GM19035 (cell line): Measurements from ENCODE around the gene CEACAM16.
"Not testable (repeated sequence)": the region's sequence is repeated elsewhere in the genome, so short reads cannot be mapped to it uniquely, and the experiment has no call there.

ENCODE experiments used
- ATAC-seq: cut with Tn5 transposase; IDR thresholded peaks from one replicate; pipeline ENCODE4 v1.9.1; 2021; ENCODE audit not compliant: unreplicated experiment

The CEACAM16 gene

DNA sequence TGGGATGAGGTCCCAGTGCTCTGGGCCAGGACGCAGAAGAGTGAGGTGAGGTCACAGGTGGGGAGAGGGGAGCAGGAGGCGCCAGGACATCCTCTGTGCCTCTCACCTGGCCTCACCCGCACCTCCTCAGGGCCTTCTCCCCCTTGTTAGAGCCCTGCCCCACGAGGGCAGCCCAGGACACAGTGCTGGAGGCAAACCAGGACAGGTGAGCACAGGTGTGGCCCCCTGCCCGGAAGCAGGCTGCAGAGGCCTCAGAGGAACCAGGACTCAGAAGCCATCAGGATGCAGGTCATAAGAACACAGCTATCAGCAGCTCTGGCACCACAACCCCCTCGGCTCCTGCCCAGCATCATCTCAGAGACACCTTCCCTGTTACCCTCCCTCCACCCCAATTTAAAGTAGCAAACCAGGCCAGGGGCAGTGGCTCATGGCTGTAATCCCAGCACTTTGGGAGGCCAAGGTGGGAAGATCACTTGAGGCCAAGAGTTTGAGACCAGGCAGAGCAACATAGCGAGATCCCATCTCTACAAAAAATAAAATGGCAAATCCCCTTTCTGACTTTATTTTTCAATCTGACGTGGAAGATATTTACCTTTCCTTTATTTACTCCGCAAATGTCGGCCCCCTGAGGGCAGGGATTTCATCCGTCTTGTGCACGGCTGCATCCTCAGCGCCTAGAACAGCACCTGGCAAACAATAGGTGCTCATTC, at the start of gene CEACAM16:
Gene CEACAM16, plus strand, starts transcription at position 660 of the 710 bp plus-strand sequence. CDS start 2,306 bp downstream, outside the sequence.
- no peak for ATAC-seq

DNA sequence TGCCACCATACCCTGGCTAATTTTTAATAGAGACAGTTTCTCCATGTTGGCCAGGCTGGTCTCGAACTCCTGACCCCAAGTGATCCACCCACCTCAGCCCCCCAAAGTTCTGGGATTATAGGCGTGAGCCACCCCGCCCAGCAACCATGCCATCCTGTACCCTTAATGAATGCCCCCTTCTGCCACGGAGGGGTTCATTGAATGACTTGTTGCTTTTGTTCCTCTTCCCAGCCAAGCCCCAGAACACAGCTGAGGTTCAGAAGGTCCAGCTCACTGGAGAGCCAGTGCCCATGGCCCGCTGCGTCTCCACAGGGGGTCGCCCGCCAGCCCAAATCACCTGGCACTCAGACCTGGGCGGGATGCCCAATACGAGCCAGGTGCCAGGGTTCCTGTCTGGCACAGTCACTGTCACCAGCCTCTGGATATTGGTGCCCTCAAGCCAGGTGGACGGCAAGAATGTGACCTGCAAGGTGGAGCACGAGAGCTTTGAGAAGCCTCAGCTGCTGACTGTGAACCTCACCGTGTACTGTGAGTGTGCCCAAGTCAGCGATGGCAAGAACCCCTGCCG, 49.3 kb upstream of the CEACAM16 start:
- ATAC-seq, result no peak

GRCh38 chr19:44653343-44653742, 45.6 kb upstream of the CEACAM16 start:
- ATAC-seq, result no peak

DNA sequence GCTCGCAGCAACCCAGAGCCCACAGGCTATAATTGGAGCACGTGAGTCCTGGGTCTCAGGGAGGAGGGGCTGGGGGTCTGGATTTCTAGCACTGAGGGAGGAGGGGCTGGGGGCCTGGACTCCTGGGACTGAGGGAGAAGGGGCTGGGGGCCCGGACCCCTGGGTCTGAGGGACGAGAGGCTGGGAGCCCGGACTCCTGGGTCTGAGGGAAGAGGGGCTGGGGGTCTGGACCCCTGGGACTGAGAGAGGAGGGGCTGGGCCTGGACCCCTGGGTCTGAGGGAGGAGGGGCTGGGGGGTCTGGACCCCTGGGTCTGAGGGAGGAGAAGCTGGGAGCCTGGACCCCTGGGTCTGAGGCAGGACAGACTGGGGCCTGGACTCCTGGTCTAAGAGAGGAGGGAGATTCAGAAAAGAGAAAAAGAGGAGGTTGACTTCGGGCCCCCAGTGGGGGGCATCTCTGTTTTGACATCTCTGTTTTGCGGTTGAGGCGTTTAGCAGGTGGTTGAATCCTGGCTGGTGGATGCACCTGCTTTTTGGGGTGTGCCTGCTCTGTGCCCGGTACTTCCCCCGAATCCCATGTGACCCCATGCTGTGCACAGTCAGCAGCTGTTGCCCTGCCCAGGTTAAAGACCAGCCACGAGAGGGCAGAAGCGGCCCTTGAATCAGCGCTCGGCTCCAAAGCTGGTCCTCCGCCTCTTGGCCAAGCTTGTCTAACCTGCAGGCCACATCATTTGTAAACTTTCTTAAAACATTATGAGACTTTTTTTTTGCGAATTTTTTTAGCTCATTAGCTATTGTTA, 44.8 kb upstream of the CEACAM16 start:
- ATAC-seq, result peak; percentile 63

- ATAC-seq, result no peak
Measured at GRCh38 chr19:44657211-44657921, 41.6 kb upstream of the CEACAM16 start.

DNA sequence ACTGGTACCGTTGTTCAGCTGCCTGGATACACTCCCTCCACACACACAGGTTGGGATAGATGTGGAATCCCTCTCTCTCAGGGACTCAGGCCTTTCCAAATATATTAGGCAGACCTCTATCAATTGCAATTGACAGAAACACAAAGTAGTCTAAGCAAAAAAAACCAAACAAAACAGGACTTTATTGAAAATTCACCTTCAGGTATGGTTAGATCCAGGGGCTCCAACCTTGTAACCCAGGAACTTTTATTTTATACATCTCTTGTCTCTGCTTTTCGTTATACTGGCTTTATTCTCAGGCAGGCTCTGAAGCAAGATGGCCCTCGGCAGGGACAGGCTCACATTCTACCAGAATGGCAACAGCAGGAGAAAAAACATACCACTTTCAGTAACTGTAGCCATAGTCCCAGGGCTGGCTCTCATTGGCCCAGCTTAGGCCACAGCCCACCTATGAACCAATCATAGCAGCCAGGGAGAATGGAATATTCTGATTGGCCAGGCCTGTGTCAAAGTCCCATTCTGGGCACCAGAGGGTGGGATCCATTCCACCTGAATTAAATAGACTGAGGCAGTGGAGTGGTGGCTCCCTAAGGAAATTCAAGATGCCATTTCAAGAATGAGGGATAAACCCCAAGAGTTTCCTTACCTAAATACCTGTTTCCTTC, 40.8 kb upstream of the CEACAM16 start:
- ATAC-seq, result no peak

- ATAC-seq, result no peak
Measured at GRCh38 chr19:44660081-44660480, 38.9 kb upstream of the CEACAM16 start.

GRCh38 chr19:44661205-44661604, 37.7 kb upstream of the CEACAM16 start:
- no peak for ATAC-seq

GRCh38 chr19:44661904-44662303, 37.0 kb upstream of the CEACAM16 start:
- no peak for ATAC-seq

DNA sequence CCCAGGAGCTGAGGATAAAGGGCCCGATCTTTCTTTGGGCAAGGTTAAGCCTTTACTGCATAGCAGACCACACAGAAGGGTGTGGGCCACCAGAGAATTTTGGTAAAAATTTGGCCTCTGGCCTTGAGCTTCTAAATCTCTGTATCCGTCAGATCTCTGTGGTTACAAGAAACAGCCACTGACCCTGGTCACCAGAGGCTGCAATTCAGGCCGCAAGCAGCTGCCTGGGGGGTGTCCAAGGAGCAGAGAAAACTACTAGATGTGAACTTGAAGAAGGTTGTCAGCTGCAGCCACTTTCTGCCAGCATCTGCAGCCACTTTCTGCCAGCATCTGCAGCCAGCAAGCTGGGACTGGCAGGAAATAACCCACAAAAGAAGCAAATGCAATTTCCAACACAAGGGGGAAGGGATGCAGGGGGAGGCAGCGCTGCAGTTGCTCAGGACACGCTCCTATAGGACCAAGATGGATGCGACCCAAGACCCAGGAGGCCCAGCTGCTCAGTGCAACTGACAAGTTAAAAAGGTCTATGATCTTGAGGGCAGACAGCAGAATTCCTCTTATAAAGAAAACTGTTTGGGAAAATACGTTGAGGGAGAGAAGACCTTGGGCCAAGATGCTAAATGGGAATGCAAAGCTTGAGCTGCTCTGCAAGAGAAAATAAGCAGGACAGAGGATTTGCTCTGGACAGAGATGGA, 36.1 kb upstream of the CEACAM16 start:
- ATAC-seq, result no peak

DNA sequence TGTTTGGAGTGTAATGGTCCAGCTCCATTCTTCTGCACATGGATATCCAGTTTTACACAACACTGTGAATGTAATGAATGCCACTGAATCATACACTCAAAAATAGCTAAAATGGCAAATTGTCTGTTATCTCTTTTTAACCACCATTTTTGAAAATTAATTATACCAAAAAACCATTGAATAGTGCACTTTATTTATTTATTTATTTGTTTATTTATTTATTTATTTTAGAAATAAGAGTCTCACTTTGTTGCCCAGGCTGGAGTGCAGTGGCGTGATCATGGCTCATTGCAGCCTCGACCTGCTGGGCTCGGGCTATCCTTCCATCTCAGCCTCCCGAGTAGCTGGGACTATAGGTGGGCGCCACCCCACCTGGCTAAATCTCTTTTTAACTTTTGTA, 35.0 kb upstream of the CEACAM16 start:
- no peak for ATAC-seq

DNA sequence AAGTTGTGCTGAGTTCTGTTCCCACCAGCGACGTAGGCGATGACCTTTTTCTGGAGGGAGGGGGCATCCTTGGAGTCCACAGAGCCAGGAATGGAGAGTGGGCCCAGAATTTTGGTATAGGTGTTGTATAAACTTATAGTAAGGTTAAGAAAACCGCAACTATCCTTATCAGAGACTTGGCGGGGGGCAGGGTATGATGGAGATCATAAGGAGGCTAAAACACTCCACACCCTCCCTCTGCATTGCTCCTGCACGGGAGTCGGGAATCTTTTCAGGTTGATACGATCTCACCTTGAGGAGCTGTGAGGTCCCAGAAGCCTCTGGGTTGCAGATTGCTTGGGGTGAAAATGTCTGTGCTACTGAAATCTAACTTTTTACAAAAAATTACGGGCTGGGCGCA, 34.0 kb upstream of the CEACAM16 start:
- ATAC-seq, result no peak

DNA sequence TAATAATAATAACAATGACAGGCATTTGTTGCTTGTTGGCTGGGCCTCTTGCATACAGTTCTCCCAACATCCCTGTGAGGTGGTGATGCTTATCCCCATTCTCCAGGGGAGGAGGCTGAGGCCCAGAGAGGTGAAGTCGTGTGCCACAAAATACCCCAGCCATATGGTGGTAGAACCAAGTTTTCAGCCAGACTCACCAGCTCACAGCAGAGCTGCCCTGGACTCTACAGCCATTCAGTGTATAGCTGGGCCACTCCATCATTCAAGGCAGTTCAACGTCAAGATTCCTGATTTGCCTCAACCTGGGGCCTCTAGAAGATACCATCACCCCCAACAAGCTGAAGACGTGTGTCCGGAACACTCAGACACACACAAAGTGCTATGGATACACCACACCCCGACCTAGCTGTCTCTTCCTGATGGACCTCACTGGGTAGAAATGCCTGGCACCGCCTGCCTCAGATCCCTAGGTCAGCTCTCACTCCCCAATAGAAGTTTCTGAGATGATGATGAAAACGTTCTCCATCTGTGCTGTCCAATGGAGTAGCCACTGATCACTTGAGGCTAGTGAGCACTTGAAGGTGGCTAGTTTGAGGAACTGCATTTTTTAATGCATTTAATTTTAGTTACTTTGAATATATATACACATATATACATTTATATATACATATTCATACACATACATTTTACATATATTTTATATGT, 31.9 kb upstream of the CEACAM16 start:
- ATAC-seq, result no peak

DNA sequence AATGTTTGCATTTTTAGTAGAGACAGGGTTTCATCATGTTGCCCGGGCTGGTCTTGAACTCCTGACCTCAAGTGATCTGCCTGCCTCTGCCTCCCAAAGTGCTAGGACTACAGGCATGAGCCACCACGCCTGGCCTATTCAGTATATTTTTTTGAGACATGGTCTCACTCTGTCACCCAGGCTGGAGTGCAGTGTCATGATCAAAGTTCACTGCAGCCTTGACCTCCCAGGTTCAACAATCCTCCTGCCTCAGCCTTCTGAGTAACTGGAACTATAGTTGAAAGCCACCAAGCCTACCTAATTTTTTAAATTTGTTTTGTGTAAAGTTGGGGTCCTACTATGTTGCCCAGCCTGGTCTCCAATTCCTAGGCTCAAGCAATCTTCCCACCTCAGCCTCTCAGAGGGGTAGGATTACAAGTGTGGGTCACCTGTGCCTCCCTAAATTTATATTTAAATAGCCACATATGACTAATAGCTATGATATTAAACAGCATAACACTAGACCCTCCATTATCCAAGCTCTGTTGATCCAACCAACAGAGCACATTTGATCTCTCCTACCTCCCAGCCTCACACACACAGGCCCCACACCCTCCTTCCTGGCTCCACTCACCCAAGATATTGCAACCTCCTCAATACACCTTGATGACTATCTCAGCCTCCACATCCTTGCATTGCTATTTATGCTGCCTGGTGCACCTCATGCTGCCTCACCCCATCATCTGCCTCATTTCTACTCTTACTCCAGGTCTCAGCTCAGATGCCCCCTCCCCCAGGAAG, 29.8 kb upstream of the CEACAM16 start:
- ATAC-seq, result no peak

- not testable (repeated sequence) for ATAC-seq
Measured at GRCh38 chr19:44670027-44670426, 28.9 kb upstream of the CEACAM16 start.

- no peak for ATAC-seq
Measured at GRCh38 chr19:44671400-44671799, 27.6 kb upstream of the CEACAM16 start, which contains the start of gene CEACAM19. TSS of gene CEACAM19 (plus strand) at chr19:44671482. CDS start at chr19:44671932, 450 bp downstream.

DNA sequence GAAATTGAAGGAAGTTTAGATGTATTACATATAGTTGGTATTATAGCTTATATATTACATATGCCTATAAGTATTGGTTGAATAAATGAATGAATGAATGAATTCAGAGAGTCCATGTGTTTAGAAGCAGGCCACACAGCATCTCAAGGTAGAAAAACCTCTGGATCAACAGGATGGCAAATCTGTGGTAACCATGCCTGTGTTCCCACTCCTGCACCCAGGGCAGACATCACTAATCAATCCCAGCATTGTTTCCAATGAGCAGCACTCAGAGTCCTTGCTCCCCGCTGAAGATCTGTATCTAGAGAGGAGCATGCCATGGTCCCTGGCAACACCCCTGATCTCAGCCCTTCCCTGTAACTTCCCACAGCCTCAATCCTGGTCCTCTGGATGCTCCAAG, 26.7 kb upstream of the CEACAM16 start:
- ATAC-seq, result no peak

- ATAC-seq, result no peak
Measured at GRCh38 chr19:44673510-44673909, 25.4 kb upstream of the CEACAM16 start.

DNA sequence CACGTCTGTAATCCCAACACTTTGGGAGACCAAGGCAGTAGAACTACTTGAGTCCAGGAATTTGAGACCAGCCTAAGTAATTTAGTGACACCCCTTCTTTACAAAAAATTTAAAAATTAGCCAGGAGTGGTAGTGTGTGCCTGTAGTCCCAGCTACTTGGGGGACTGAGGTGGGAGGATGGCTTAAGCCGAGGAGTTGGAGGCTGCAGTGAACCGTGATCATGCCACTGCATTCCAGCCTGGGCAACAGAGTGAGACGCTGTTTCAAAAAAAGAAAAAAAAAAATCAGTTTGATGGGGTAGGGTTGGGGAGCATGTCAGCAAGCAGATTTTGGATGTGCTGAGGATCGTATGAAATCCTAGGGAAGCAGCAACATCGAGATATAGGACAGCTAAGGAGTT, 23.4 kb upstream of the CEACAM16 start:
- ATAC-seq, result no peak
